ENCODE results near the gene CHDH. TPM values are rescaled to one million over a fixed set of nuclear protein-coding genes. Genes with fewer than 3 reads are reported as not detected.

Gene CHDH
- total RNA-seq, 1 donor from 2014 or later: under 0.01 TPM

- no peak for DNase-seq (ENCODE audit: low read depth in 2 of 2)
These were observed 10.7 kb upstream of the CHDH start for GRCh38 chr3:53856964-53857363.

DNA sequence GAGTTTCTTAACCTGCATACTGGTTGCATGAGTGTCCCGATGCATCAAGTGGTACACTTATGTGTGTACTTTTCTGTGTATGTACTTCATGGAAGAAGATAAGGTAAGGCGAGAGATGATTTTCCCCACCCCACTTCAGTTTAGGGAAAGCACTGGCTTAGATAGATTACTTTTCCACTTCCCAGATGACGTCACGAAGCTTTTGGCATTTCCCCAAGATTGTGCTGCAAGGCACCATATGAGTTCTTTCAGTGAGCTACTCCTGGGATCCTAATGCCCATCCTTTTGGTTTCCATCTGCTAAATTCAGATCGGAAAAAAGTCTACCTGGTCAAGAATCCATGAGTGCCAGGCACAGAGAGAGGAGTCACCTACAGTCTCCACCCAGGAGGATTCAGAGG, 4.7 kb upstream of the CHDH start:
- peak; percentile 45 to 70 for DNase-seq (ENCODE audit: low read depth in 2 of 2)

GRCh38 chr3:53849916-53850315, 3.7 kb upstream of the CHDH start:
- DNase-seq (ENCODE audit: low read depth in 2 of 2): no peak

DNA sequence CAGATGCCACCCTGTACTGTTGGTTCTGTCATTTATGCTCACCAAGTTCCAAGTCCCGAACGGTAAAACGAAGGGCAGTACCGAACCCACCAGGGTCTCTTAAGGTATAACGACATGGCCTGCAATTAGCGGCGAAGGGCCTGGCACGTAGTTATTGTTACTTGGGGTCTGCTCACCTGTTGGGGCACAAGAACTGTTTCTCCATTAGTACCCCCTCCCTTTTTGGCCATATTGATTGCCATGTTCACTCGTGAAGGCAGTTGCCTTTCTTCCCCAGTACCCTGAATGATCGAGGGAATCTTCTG, 584 bp upstream of the CHDH start:
- no peak for DNase-seq (ENCODE audit: low read depth in 2 of 2)

DNA sequence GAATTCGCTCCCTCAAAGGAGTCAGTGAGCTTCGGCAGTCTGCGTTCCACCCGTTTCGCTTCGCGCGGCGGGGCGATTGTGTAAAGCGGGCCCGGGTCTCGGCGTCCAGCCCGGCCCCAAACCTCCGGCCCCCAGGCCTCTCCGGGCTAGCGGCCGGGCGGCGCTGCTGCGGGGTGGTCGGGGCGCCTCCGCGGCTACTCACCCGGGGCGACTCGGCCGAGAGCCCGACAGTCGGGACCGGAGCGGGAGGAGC, 412 bp downstream of the CHDH start:
- DNase-seq (ENCODE audit: low read depth in 2 of 2): no peak

DNA sequence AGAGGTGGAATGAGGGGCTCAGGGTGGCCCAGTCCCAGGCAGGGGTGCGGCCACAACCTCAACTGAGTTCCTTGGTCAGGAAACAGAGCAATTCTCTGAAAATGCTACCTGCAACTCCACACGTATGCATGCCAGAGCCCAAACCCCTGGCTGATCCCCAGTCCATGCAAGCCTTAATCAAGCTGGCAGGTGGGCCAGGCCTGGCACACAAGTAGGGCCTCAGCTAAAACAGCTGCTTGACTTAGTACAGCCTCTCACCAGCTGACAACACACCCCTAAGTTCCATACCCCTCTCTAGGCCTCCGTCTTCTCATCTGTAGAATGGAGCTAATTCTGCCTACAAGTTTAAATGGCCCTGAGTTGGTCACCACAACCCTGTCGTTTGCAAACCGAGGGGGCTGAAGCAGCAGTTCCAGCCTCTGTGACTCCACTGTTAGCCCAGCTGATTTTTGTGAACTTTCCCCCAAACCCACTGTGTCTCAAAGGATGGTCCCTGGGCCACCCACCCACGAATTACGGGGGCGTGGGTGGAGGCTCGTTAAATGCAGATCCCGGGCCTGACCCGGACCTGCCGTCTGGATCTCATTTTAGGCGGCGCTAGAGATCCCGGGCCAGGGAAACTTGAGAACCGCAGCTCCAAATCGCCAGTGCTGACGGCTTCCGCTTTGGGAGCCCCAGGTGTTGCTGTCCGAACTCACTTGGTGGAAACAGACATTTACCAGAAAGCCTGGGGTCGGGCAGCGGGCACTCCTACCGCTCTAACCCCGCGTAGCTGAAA, 927 bp downstream of the CHDH start:
- DNase-seq (ENCODE audit: low read depth in 2 of 2): peak; percentile 17 to 30

DNA sequence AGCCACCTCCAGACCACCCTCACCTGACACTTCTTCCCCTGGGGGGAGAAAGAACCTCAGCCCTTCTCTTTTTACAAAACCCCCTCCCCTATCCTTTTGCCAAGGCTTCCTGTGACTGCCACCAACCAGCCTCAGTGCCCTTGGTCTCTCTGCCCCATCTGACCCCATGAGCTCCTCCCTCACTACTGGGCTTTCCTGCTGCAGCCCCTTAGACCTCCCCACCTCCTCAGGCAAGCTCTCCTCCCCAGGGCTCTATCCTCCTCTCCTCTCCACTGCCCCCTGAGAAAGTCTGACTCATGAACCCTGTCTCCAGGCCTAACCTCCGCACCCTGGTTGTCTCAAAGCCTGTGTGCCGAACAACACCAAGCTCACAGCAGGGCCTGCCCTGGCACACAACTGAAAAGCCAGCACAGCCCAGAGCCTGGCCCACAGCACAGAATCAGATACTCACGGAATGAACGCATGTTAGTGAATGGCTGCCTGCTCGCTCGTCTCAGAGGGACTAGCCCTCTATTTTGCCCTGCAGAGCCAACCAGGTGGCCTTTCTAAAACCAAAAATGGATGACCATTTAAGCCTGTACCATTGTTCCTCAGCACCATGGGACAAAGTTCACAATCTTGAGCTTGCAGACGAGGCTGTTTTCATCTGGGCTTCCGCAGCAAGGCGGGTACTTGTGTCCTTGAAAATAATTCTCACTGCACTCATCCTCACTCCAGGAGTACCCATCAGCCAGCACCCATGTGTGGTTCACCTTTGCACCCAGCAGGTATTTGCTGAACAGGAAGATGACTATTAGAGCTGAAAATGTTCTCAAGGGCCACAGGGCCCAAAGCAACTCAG, 1.7 kb downstream of the CHDH start:
- no peak for DNase-seq (ENCODE audit: low read depth in 2 of 2)

GRCh38 chr3:53843195-53844177, 2.7 kb downstream of the CHDH start:
- no peak for DNase-seq (ENCODE audit: low read depth in 2 of 2)

DNA sequence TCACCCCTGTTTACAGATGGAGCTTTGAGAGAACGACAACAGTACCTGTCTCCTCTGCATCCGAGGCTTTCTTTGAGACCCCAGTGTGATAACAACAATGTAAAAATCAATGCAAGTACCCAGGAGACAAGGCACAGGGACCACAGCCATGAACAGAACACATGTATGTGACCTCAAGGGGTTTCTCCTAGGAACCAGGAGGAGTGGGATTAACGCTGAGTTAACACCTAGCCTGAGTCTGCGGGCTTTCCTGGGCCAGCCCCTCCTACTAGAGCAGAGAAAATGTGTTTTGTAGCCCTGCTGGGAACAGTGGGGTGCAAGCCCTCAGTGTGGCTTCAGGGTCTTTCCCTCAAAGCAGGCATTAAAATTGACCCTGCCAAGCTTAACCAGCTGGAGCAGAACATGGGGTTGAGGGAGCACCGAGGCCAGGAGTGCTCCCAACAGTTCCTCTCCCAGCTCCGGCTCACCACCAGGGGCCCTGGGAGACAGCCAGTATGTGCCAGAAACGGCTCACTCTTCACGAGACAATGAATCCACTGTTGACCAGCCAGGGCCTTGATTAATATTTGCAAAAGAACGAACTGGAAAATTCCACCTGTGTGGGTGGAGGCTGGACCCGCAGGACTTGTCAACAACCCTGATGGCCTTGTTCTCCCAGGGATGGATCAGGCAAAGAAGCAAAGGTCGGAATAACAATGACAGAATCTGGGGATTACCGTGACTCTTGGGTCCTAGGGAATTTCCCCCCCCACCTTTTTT, 3.6 kb downstream of the CHDH start:
- DNase-seq (ENCODE audit: low read depth in 2 of 2): peak in 1 of 2 donors; percentile 69

DNA sequence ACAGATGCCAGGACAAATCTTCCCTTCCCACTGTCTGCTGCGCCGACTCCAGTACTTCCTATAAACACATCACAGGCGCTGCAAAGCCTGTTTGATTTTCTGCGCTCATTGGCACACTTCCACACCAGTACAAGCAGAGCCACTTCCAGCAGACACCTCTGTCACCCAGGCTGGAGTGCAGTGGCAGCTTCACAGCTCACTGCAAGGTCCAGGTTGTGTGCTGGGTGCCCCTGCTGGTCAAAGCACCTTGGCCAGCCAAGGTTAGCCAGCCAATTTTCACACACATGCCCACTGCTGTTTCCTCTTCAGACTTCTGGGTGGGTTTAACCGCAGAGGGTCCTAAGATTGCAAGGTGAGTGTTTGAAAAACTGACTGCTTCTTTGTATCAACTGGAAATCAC, 4.9 kb downstream of the CHDH start:
- DNase-seq (ENCODE audit: low read depth in 2 of 2): no peak

- DNase-seq (ENCODE audit: low read depth in 2 of 2): no peak
These were observed 8.9 kb downstream of the CHDH start for GRCh38 chr3:53837331-53837730.

GRCh38 chr3:53836084-53836872, 9.9 kb downstream of the CHDH start:
- DNase-seq (ENCODE audit: low read depth in 2 of 2): no peak

- DNase-seq (ENCODE audit: low read depth in 2 of 2): no peak
These were observed 11.0 kb downstream of the CHDH start for GRCh38 chr3:53835257-53835656.

GRCh38 chr3:53834429-53835095, 11.7 kb downstream of the CHDH start:
- DNase-seq (ENCODE audit: low read depth in 2 of 2): no peak

DNA sequence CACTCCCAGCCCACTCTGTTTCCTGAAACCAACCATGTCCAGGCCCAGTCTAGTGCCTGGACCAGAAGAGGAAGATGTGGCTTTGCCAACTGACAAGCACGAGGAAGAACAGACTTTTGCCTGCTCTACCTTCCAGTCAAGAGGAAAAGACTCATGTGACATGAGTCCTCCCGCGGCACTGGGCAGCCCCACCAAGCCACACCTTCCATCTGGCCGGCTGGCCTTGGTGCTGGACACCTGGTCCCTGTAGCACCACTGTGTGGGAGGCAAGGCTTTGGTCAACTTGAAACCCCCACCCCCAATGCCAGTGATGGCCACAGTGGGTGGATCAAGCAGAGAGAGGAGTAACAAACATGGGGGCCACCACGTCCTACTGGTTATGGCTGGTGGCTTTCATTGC, 12.5 kb downstream of the CHDH start:
- no peak for DNase-seq (ENCODE audit: low read depth in 2 of 2)

GRCh38 chr3:53833053-53833645, 13.1 kb downstream of the CHDH start:
- no peak for DNase-seq (ENCODE audit: low read depth in 2 of 2)

DNA sequence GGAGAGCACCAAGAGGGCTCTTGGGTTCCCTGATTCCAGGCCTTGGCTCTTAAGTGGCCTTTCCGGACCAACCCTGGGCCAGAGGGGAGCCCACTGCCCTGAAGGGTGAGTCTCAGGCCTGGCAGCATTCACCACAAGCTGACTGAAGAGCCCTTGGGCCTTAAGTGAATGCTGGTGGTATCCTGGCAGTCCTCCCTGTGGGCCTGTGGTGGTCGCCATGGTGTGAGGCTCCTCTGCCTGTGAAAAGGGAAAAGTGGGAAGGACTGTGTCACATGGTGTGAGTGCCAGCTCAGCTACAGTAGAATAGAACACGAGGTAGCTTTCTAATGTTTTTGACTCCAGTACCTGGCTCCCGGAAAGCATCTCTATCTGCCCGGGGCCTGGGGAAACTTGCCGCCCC, 15.3 kb downstream of the CHDH start:
- no peak for DNase-seq (ENCODE audit: low read depth in 2 of 2)

- no peak for DNase-seq (ENCODE audit: low read depth in 2 of 2)
These were observed 16.6 kb downstream of the CHDH start for GRCh38 chr3:53829605-53830004.

DNA sequence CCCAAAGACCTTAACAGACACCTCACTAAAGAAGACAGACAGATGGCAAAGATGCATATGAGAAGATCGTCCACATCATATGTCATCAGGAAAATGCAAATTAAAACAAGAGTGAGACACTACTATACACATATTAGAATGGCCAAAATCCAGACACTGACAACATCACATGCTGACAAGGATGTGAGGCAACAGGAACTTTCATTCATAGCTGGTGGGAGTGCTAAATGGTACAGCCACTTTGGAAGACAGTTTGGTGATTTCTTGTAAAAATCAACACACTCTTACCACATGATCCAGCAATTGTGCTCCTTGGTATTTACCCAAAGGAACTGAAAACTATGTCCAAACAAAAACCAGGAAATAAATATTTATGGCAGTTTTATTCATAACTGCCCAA, 17.6 kb downstream of the CHDH start:
- DNase-seq (ENCODE audit: low read depth in 2 of 2): no peak

GRCh38 chr3:53826048-53826447, 20.2 kb downstream of the CHDH start:
- DNase-seq (ENCODE audit: low read depth in 2 of 2): no peak

Data from lung microvascular endothelial cell (primary cell).